Duodenal mucosa (tissue), 2 donors: Measurements from ENCODE around the gene NPAS3.

Experiments
- H3K27ac ChIP-seq: one replicate; pipeline ENCODE4 v1.7.0; 2013; ENCODE audit warnings: low read depth, low read length
- H3K27me3 ChIP-seq, 2 donors: one replicate each; pipeline ENCODE4 v1.7.0; 2013; ENCODE audit warnings: low read length in 2 of 2, control low read depth in 1 of 2; ENCODE audit not compliant: insufficient read depth in 2 of 2, control insufficient read depth in 1 of 2
- H3K36me3 ChIP-seq, 2 donors: one replicate each; pipeline ENCODE4 v1.7.0; 2013; ENCODE audit warnings: low read length in 2 of 2, control low read depth in 1 of 2; ENCODE audit not compliant: insufficient read depth in 2 of 2, control insufficient read depth in 1 of 2
- H3K4me1 ChIP-seq, 2 donors: one replicate each; pipeline ENCODE4 v1.7.0; 2013; ENCODE audit warnings: low read length in 2 of 2, control low read depth in 1 of 2; ENCODE audit not compliant: insufficient read depth in 2 of 2, control insufficient read depth in 1 of 2
- H3K4me3 ChIP-seq, 2 donors: one replicate each; pipeline ENCODE4 v1.7.0; 2013; ENCODE audit warnings: low read length in 2 of 2, low read depth in 1 of 2
- H3K9ac ChIP-seq, 2 donors: one replicate each; pipeline ENCODE4 v1.7.0; 2013; ENCODE audit warnings: low read length in 2 of 2, low read depth in 1 of 2
- H3K9me3 ChIP-seq, 2 donors: one replicate each; pipeline ENCODE4 v1.7.0; 2013; ENCODE audit warnings: low read length in 2 of 2, control low read depth in 1 of 2; ENCODE audit not compliant: control insufficient read depth in 1 of 2

NPAS3 gene

DNA sequence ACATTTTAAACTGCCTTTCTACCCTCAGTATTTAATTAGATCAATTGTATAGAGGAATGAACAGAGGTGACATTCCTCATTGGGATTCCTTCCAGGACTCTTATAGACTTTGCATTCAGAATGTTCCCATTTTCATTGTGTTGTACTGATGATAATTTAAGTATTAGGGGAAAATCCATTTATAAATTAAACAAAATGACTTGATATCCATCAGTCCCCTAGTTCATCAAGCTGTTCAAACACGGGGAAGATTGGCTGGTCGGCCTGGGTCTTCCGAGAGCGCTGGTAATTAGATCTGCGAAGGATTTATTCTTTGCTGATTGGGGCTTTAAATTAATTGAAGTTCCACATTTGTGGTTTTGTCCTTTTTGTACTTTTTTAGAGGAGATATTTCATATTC, 738.2 kb downstream of the NPAS3 start:
- Histone ChIP-seq H3K36me3 (no peaks in the 10 kb centered on the region), H3K27ac (no peak overlapping the region), H3K4me3 (no peak overlapping the region), H3K9ac (no peak overlapping the region), H3K27me3 (no peaks in the 10 kb centered on the region), H3K9me3 (no peaks in the 10 kb centered on the region), H3K4me1 (no peaks in the 10 kb centered on the region)

DNA sequence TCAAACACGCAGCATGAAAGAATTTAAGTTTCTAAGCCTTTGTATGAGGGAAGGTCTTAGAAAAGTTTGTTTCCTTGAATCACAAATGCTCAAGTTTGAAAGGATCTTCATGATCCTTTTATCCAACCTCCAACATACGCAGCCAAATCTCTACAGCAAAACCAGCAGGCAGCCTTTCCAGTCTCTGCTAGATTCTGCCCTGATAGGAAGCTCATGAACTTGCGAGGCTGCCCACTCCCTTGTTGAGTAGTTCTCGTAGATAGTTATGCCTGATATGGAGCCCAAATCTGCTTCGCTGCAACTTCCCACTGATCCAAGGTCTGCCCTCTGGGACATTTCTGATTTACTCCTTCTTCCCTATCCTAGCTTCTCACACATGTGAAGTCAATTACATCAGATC, 739.3 kb downstream of the NPAS3 start:
- Histone ChIP-seq H3K4me1 (no peaks in the 10 kb centered on the region), H3K27me3 (no peaks in the 10 kb centered on the region), H3K9ac (no peak overlapping the region), H3K4me3 (no peak overlapping the region), H3K9me3 (no peaks in the 10 kb centered on the region), H3K36me3 (no peaks in the 10 kb centered on the region), H3K27ac (no peak overlapping the region)

DNA sequence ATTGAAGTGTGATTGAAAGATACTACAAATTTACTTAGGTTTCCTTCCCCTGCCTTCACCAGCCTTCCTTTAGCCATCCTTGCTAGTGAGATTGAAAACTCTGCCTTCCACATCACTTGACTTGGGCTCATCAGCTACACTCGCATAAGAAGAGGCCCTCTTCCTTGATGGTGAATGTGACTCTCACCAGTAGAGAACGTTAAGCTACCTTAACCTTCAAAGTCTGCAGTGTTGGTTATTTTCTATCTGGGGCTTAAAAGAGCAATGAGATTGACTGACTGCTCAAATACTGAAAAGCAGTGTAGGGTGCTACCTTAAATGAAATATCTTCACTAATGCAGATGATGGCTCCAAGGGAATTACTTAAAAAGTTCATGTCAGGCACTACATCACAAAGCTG, 740.3 kb downstream of the NPAS3 start:
- Histone ChIP-seq H3K4me3 (no peak overlapping the region), H3K4me1 (no peaks in the 10 kb centered on the region), H3K36me3 (no peaks in the 10 kb centered on the region), H3K27me3 (no peaks in the 10 kb centered on the region), H3K9ac (no peak overlapping the region), H3K27ac (no peak overlapping the region), H3K9me3 (no peaks in the 10 kb centered on the region)

DNA sequence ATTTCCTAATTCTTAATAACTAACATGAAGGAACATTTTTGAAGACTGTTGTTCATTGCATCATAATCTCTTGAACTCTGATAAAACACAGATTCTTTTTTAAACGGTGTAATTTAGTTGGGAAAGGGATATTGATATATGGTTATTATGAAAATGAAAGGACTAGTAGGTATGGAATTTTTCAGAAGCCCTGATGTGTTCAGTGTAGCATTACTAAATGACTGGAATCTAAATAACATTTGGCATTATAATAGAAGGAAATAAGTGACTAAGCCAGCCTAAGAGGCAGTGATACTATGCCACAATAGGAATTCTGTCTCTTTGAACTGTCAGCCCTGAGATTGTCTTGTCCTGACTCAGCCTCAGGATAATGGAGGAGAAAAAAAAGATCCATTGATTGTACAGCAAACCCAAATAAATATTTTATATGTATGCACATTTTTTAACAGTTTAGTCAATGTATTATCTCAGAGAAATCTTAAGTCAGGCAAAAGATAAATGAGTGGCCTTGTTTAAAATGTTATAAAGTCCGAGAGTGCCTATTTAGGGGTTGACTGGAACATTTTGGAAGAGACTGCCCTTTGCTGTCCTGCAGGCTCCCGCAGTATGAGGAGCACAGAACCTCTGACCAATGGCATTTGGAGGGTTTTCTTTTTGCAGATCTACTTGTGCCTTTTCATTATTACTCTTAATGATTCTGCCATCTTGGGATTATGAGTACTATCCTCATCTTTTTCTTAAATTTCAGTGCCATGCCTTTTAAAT, 741.0 kb downstream of the NPAS3 start:
- no peaks in the 10 kb centered on the region for H3K9me3 ChIP-seq
- H3K9ac ChIP-seq: no peak overlapping the region
- H3K4me1 ChIP-seq: no peaks in the 10 kb centered on the region
- no peaks in the 10 kb centered on the region for H3K27me3 ChIP-seq
- H3K27ac ChIP-seq: no peak overlapping the region
- no peaks in the 10 kb centered on the region for H3K36me3 ChIP-seq
- H3K4me3 ChIP-seq: no peak overlapping the region

DNA sequence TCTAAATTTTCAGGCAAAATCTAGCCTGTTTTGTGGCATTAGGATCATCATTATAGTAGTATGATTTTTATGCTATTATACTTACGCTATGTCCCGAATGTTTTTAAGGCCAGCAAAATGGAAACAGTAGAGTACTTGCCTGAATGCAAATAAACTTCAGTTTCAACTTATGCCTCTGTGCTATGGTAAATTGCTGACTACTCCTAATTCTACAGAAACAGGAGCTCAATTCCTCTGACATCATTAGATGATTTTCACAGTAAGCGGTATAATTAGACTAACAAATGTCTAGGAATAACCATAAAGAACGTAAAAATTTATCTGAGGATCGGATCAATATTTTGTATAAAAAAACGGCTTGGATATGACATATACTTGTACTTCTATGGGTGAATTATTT, 742.2 kb downstream of the NPAS3 start:
- no peaks in the 10 kb centered on the region for H3K4me1 ChIP-seq
- H3K4me3 ChIP-seq: no peak overlapping the region
- no peak overlapping the region for H3K9ac ChIP-seq
- no peak overlapping the region for H3K27ac ChIP-seq
- H3K9me3 ChIP-seq: no peaks in the 10 kb centered on the region
- H3K27me3 ChIP-seq: no peaks in the 10 kb centered on the region
- no peaks in the 10 kb centered on the region for H3K36me3 ChIP-seq

DNA sequence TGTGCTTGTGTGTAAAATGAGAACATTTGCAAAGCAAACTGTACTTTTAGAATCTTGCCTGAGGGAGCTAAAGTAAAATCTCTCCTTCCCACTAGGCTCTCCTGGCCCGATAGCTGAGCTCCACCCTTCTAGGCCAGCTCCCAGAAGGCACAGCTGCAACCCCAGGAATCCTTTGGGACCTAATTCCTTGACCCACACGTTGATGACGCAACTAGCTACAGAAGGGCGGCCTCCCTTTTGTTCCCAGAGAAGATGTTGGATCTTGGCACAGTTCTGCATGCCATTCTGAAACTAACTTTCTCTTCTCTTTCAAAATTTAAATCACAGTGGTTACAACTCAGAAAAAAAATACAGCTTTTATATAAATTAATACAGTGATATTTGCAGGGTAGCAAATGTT, 744.1 kb downstream of the NPAS3 start:
- Histone ChIP-seq H3K4me3 (no peak overlapping the region), H3K4me1 (no peaks in the 10 kb centered on the region), H3K9me3 (no peaks in the 10 kb centered on the region), H3K9ac (no peak overlapping the region), H3K27ac (no peak overlapping the region), H3K36me3 (no peaks in the 10 kb centered on the region), H3K27me3 (no peaks in the 10 kb centered on the region)

DNA sequence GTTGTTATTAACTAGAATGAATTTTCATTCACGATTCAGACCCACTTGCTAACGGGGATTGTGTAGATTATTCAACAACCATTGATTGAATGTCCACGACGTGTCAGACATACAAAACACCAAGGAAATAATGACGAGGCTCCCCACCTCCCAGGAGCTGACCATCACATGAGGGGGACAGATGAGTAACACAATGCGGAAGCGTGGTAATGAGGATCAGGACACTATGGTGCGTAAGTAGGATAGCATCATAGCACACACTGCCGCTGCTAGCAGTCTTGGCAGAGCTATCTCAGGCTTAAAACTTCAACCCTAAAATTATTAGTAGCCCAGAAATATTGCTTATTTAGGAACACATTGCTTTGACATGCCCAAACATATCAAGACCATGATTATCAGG, 746.3 kb downstream of the NPAS3 start:
- Histone ChIP-seq H3K9me3 (no peaks in the 10 kb centered on the region), H3K36me3 (no peaks in the 10 kb centered on the region), H3K9ac (no peak overlapping the region), H3K27ac (no peak overlapping the region), H3K27me3 (no peaks in the 10 kb centered on the region), H3K4me3 (no peak overlapping the region), H3K4me1 (no peaks in the 10 kb centered on the region)

DNA sequence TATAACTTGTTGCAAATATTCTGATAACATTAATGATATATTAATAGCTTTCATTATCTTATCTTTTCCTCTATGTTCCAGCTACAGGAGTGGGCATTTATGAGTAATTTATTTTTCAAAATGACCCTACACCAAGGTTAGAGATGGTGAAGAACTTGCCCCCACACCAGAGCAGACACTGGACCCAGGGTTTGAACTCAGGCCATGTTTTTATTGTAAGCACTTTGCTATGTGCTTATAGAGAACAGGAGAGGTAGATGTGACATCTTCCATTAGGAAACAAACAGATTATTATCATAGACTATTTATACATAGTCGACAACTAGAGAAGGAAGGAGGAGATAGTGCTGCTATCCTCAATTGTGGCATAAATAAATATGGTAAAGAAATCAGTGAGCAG, 747.0 kb downstream of the NPAS3 start:
- Histone ChIP-seq H3K9me3 (no peaks in the 10 kb centered on the region), H3K4me1 (no peaks in the 10 kb centered on the region), H3K4me3 (no peak overlapping the region), H3K9ac (no peak overlapping the region), H3K27me3 (no peaks in the 10 kb centered on the region), H3K27ac (no peak overlapping the region), H3K36me3 (no peaks in the 10 kb centered on the region)

DNA sequence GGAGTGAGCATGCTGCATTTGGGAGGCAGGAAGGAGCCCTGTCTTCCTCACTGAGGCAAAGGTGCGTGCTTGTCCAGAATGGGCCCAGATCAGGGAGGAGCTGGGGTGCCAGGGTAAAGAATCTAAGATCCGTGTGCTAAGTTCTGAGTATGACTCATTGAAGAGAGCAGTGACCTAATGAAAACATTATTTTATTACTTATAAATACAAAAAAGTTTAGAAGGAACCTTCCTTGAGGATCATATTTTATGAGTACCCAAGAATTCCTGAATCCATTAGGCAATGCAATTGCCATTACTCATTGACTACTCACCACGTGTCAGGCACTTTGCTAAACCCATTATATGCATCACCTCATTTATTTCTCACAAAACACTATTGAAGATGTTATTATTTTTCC, 747.5 kb downstream of the NPAS3 start:
- H3K36me3 ChIP-seq: no peaks in the 10 kb centered on the region
- no peaks in the 10 kb centered on the region for H3K9me3 ChIP-seq
- H3K27ac ChIP-seq: no peak overlapping the region
- H3K27me3 ChIP-seq: no peaks in the 10 kb centered on the region
- H3K4me1 ChIP-seq: no peaks in the 10 kb centered on the region
- no peak overlapping the region for H3K4me3 ChIP-seq
- no peak overlapping the region for H3K9ac ChIP-seq

DNA sequence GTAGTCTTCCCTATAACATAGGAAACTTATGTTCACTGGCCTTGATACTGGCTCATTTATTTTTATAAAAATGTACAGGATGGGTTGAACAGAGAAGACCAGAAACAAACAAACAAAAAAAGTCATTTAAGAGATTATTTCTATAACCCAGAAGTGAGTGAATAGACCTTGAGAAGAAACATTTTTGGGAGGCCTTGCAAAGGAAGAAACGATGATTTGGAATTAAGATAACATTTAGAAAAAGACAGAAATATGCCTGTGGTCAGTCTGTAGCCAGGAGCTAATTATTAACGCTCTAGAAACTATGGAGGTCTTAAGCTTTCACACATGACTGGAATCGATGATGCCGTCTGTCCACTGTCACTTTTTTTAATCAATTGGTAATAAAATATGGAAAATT, 748.2 kb downstream of the NPAS3 start:
- H3K27ac ChIP-seq: no peak overlapping the region
- H3K4me3 ChIP-seq: no peak overlapping the region
- H3K9ac ChIP-seq: no peak overlapping the region
- no peaks in the 10 kb centered on the region for H3K27me3 ChIP-seq
- H3K4me1 ChIP-seq: no peaks in the 10 kb centered on the region
- H3K9me3 ChIP-seq: no peaks in the 10 kb centered on the region
- H3K36me3 ChIP-seq: no peaks in the 10 kb centered on the region

DNA sequence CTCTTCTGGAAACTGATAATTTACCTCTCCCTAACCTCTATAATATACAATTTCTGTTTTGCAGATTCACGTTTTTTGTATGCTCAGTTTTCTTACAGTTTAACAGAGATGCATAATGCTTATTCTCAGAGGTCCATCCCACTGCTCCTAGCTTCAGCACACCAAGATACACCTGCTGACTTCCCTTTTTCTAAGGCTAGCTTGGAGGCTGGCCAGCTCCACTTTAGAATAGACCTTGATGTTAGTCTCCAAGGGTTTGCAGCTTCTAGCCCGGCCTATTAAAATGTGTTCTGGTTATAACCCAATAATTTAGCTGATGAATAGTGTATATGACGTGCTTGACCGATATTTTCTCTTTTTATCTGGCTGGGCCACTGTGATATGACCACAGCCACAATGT, 751.0 kb downstream of the NPAS3 start:
- Histone ChIP-seq H3K4me3 (no peak overlapping the region), H3K9ac (no peak overlapping the region), H3K9me3 (no peaks in the 10 kb centered on the region), H3K27ac (no peak overlapping the region), H3K27me3 (no peaks in the 10 kb centered on the region), H3K4me1 (no peaks in the 10 kb centered on the region), H3K36me3 (no peaks in the 10 kb centered on the region)
